GM19455 (cell line): Measurements from ENCODE around the gene TBC1D14.
A peak's percentile ranks its signal among the peaks of the same experiment; 100 is the strongest.

ENCODE experiments used
- ATAC-seq: cut with Tn5 transposase; IDR thresholded peaks from one replicate; pipeline ENCODE4 v1.9.1; 2021; ENCODE audit not compliant: unreplicated experiment

TBC1D14 gene

GRCh38 chr4:6909113-6909969 is at the start of gene TBC1D14:
TSS of gene TBC1D14 (plus strand) at chr4:6909826. CDS start at chr4:6923390, 13,564 bp downstream.
- ATAC-seq = peak; percentile 86

DNA sequence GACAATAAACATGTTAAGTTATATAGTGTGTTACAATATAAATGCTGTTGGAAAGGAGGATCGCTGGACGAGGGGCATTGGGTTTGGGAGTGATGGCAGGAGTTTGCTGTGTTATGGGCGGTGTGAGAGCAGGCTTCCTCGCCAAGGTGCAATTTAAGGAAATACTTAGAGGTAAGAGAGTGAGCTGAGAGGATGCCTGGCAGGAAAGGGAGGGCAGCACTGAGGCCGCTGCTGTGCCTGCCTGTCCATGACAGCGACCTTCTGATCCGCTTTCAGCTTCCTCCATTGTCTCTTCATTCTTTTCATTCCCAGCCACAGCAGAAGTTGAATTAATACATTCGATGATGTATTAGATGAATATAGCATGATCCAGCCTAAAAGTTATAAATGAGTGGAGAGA is 41.2 kb upstream of the TBC1D14 start:
- ATAC-seq = no peak

- ATAC-seq = no peak
Measured at GRCh38 chr4:6869944-6870343, 39.7 kb upstream of the TBC1D14 start.

DNA sequence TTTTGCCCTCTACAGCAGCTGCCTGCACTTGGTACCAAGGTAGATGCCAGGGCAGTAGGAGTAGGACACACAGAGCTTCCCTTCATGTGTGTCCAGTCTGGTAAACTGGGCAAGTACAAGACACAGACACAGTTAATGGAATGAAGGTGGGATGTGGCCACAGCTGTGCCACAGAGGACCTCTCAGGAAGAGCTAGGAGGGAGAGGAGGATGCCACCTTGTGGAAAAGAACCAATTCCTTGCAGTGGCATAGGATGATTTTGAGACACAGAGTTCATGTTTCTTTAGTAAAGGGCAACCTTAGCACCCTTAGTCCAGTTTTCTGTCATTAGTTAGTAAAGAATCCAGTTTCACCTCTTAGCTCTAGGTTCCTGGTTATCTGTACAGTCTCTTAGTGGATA is 36.3 kb upstream of the TBC1D14 start:
- ATAC-seq = no peak

DNA sequence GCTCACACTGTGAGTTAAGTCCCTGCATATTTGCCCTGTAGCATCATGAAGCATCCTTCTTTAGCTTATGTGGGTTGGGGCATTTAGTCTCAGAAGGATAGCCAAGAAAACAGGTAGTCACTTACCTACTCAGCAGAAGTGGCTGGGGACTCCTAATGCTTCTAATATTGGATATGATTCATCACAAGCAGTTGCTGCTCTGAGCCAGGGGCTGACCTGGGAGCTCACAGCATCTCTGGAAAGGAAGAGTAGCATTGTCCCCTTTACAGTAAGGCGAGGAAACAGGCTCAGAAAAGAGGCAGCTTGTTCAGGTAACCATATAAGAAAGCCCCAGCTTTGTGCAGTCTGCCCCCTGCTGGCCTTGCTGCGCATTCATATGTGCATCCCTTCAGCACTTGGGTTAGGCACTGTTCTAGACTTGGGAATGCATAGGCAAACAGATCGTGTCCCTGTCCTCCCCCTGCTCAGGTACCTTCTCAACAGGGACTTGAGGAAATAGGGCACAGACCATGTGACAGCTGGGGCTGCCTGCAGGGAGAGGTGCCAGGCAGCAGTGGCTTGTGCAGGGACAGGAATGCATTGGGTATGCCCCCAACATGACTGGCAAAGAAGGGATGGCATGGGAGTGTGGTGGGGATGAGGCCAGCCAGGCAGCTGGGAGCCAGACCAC is 35.7 kb upstream of the TBC1D14 start:
- ATAC-seq = peak; percentile 55

- no peak for ATAC-seq
Measured at GRCh38 chr4:6874981-6875380, 34.6 kb upstream of the TBC1D14 start.

DNA sequence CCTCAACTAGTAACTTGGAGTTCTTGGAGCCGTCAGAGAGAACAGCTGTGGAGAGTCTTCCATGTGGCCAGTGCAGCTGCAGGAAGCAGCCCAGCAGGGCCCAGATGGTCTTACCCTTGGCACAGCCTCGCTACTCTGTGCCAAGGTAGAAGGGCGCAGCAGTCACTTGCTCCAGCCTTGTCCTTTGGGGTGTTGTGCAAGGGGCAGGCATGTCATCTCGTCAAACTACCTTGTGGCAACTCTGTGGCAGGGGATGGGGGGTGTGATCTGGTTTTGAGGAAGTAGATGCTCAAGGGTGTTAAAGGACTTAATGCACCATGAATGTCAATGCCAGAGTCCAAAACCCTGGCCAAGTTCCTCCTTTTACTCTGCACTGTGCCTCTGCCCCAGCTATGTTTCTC is 34.2 kb upstream of the TBC1D14 start:
- no peak for ATAC-seq

- ATAC-seq = no peak
Measured at GRCh38 chr4:6876440-6876839, 33.2 kb upstream of the TBC1D14 start.

GRCh38 chr4:6877067-6877466 is 32.6 kb upstream of the TBC1D14 start:
- no peak for ATAC-seq

GRCh38 chr4:6878451-6879059 is 31.1 kb upstream of the TBC1D14 start:
- no peak for ATAC-seq

DNA sequence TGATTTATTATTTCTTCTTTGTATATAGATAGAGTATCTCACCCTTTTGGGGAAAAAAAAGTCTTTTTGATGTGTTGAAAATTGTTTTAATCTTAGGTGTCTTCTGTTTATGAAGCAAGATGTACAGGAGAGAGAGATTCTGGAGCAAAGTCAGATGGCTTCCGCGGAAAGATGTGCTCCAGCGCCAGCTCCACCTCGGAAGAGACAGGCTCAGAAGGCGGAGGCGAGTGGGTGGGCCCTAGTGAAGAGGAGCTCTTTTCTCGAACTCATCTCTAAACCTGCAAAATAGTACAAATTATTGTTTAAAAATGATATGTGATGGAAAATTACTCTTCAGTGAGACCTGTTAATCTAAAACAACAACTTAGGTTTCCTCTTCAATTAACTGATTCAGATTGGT is 28.9 kb upstream of the TBC1D14 start:
- ATAC-seq = no peak

DNA sequence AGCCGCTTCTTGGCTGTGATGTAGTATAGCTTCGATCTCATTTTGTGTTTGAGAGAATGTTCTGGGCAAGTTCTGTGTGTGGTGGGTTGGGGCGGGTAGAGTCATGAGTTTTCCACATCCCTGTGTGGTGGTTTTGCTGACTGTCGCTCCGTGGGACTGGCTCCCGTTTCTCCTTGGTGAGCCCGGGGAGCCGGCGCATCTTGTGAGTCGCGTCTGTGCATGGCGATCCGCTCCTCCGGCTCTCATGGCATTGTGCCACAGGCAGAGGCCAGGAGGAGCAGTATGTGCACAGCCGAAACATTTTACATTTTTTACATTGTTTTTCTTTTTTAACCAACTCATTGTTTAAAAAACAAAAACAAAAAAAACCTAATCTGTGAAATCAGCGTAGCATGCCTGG is 27.7 kb upstream of the TBC1D14 start:
- ATAC-seq = no peak

GRCh38 chr4:6884341-6884870 is 25.2 kb upstream of the TBC1D14 start:
- ATAC-seq = no peak

DNA sequence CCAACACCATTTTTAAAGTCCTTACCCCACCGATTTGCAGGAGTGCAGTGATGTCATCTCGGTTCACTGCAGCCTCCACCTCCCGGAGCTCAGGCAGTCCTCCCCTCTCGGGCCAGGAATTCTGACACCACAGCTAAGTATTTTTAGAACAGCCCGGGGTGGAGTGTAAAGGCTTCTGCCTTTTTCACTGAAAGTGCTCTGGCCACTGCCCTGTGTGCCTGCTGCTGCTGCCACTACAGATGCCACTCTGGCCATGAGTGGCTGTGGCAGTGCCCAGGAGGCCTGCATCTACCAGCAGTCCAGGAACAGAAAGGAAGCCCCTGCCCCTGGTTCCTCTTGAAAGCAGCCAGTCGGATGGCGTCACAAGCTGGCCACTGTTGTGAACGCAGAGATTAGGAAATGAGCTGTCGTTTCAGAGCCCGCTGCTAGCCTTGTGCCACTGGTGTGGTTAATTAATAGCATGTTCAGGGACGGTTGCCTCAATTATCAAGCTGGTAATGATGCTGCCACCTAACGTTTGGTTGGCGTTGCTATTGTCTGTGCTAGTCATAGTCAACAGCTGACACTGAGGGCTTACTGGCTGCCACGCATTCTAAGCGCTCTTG is 23.6 kb upstream of the TBC1D14 start:
- no peak for ATAC-seq

- no peak for ATAC-seq
Measured at GRCh38 chr4:6886886-6887285, 22.7 kb upstream of the TBC1D14 start.

DNA sequence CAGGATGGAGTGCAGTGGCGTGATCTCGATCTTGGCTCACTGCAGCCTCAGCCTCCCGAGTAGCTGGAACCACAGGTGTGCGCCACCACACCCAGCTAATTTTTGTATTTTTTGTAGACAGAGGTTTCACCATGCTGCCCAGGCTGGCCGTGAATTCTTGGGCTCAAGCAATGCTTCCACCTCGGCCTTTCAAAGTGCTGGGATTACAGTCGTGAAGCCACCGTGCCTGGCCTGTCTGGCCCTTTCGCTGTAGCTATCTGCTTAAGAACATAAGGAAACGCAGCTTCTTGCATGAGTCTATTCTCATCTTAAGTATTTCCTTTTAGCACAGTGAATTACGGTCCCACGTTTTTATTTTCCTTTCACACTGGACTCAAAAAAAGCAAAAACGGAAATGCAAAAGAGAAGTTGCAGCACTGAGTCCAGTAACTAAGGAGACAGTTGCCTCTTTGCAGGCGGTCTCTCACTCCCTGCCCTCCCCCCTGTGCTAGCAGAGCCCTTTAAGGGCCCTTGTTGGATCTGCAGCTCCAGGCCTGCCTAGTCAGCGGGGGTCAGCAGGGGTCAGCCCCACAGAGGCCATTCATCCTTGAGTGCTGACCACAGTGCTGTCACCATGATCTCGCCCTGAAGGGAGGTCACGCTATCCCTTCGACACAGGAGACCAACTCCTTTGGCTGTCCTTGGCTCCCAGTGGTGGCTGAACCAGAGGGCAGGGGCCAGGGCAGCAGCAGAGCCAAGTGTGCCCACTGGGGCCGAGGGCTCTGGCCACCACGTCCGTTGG is 21.8 kb upstream of the TBC1D14 start:
- ATAC-seq = no peak

DNA sequence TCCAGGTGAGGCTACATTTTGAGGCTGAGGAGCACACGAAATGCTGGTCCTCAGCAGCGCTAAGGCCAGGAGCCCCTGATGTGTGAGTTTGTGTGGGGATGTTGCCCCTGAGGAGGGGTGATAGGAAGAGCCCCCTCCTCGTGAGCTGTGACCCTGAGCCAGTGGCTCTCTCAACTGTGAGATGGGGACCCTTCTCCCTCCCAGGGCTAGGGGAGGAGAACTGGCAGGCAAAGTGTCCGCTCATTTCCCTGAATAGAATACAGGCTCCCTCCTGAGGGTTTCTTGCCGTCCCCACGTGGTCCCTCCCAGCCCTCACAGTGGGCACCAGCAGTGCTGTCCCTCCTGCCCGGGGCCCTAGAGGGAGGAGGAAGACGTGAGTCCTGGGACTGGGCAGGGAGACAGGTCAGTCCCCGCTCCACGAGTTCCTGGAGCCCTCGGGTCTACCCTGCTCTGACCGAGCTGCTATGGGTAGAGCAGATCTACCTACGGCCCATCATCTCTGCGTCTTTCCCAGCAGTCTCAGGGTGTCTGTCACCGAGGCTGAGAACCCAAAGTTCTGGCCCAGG is 21.0 kb upstream of the TBC1D14 start:
- no peak for ATAC-seq

- no peak for ATAC-seq
Measured at GRCh38 chr4:6889101-6889735, 20.4 kb upstream of the TBC1D14 start.

DNA sequence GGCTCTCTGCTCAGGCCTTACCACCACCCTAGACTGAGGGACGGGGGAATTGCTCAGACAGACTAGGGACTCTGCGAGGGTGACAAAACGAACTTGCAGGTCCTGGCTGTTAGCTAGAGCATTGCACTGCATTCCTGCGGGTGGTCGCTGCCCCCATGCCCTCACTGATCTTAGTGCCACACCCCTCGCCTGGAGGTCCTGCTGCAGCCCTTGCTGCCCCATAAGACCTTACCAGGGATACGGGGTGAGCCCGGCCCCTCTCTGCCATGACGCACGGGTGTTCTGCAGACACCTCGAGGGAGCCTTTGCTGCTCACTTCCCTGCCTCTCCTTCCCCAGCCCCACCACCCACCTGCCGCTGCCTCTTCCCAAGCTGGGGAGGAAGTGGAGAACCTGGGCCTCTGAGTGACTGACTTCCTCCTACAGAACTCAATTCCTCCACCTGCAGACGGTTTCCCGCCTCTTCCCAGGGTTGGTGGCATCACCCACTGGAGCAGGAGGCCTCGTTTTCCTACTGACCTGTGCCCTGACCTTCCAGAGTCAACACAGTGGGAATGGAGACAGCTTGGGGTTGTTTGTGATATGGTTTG is 19.8 kb upstream of the TBC1D14 start:
- no peak for ATAC-seq
